Ramos (cell line): ENCODE measurements around the gene RBM14.

ENCODE experiments used
- in situ Hi-C: fragments of 300-500 bp; cut with MboI; formaldehyde crosslinking; loops from one replicate; pipeline ENCODE4 v1.14.3; 2022; ENCODE audit warnings: low sequenced_read_pairs; ENCODE audit not compliant: unreplicated experiment

Gene RBM14

GRCh38 chr11:66674964-66675602 is 58.7 kb downstream of the RBM14 start:
- in situ Hi-C loops: no loop called here

DNA sequence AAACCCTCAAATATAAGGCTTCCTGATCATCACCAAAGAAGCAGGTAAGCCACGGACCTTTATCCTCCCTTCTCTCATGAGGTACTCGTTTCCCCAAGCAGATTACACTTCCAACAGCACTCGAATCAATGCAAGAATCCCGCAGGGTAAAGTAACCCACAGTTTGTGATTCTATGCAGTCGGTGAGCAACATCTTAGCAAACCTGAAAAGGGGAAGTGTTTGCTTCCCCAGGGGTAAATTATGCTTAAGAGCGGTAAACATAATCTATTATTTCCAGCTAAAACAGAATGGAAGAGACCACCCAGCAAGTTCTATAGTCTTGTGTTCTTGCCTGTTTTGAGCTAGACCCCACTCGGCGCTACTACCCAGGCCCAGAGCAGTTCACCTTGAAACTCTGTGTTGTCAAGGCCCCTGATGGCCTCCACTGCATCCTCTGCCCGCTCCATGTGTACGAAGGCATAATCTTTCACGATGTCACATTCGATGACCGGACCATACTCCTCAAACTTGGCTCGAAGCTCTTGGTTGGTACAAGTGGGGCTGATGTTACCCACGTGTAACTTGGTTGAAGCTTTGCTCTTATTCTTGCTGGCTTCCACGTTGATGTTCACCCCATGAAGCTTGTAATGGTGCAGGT is 60.0 kb downstream of the RBM14 start:
- in situ Hi-C loops: no loop called here
